ENCODE results near the gene ADAMTS6. TPM values are rescaled to one million over a fixed set of nuclear protein-coding genes. Genes with fewer than 3 reads are reported as not detected.

Gene ADAMTS6
- total and polyA plus RNA-seq, 9 donors = 0.80 to 3.2 (median 1.4) TPM

DNA sequence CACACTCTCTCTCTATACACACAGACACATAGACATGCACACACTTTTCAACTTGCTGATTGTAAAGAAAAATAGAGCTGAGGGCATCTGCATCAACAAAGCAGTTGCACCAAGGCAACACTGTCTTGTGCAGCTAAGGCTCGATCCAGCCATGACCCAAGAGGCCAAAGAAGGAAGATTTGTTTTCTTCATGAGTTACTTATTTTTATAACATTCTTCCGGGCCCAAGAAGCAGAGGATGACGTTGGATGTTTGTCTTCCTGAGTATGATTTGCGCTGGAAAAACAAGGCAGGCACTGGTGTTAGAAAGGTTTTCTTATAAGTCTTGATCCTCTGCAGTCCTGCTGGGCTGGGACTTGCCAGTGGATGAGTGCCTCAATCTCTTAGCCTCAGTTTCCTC lies 344.1 kb downstream of the ADAMTS6 start:
- peak; percentile 16 for DNase-seq
- Histone ChIP-seq H3K27me3 (ENCODE audit: control insufficient read depth, insufficient read depth, low read length) (no peaks in the 10 kb centered on the region), H3K4me1 (ENCODE audit: control insufficient read depth, insufficient read depth, low read length) (peaks cover 5% of the 10 kb centered on the region), H3K9me3 (replicated peaks; ENCODE audit: control insufficient read depth, low read depth, low read length) (no peaks in the 10 kb centered on the region), H3K36me3 (ENCODE audit: control insufficient read depth, insufficient read depth, low read length) (no peaks in the 10 kb centered on the region), H3K27ac (ENCODE audit: low read length) (no peak overlapping the region), H3K4me3 (ENCODE audit: low read length) (no peak overlapping the region)
- 40% methylated on average over 1 of the region's 4 CpGs for WGBS (ENCODE audit: insufficient coverage)

DNA sequence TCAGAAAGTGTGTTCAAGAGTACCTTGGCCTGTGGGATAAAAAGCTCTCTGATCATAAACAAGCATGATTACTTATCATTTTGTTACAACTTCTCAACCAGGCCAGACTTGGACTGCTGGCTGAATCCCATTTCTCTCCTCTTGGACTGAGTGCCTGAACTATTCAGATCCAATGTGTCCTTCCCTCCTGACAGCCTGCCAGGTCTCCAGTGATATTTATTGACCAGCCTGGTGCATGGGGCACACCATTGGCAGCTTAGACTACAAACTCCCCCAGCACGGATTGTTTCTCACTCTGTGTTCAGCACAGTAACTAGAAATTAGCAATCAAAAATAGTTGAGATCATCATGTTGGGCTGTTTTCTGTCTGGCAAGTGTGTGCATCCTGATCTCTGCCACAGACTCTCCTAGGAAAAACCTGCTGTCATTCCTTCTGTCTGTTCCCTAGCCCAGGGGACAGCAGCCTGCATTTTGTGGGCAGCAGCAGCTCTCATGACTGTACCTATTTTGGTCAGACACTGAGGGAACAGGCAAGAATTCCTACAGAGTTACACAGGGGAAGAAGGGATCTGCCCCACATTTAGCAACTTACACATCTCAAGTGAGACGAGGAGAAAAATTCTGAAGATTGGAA lies 348.1 kb downstream of the ADAMTS6 start:
- H3K4me3 ChIP-seq (ENCODE audit: low read length) = no peak overlapping the region
- no peaks in the 10 kb centered on the region for H3K4me1 ChIP-seq (ENCODE audit: control insufficient read depth, insufficient read depth, low read length)
- no peak overlapping the region for H3K27ac ChIP-seq (ENCODE audit: low read length)
- no peaks in the 10 kb centered on the region for H3K9me3 ChIP-seq (replicated peaks; ENCODE audit: control insufficient read depth, low read depth, low read length)
- no peak for DNase-seq
- WGBS (ENCODE audit: insufficient coverage) = no CpG with 5 or more reads among the region's 2 CpGs
- no peaks in the 10 kb centered on the region for H3K36me3 ChIP-seq (ENCODE audit: control insufficient read depth, insufficient read depth, low read length)
- no peaks in the 10 kb centered on the region for H3K27me3 ChIP-seq (ENCODE audit: control insufficient read depth, insufficient read depth, low read length)

DNA sequence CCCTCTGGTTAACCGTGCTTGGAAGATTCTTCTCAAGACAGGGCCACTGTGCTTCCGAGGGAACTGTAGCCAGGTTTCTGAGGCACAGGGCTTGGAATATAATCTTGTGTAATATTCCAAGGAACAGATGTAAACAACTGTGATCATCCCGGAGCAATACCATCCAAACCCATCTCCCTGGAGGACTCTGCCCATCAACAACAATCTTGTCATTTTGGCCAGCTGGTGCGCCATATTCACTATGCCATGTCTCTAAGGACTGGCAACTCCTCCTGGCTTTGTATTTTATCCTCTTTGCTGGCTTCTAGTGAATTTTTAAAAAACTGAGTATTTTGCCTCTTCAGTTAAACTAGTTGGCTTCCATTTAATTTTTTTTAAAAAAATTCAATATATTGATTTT lies 349.3 kb downstream of the ADAMTS6 start:
- DNase-seq = no peak
- Histone ChIP-seq H3K4me3 (ENCODE audit: low read length) (no peak overlapping the region), H3K9me3 (replicated peaks; ENCODE audit: control insufficient read depth, low read depth, low read length) (no peaks in the 10 kb centered on the region), H3K27ac (ENCODE audit: low read length) (no peak overlapping the region), H3K36me3 (ENCODE audit: control insufficient read depth, insufficient read depth, low read length) (no peaks in the 10 kb centered on the region), H3K27me3 (ENCODE audit: control insufficient read depth, insufficient read depth, low read length) (no peaks in the 10 kb centered on the region), H3K4me1 (ENCODE audit: control insufficient read depth, insufficient read depth, low read length) (no peaks in the 10 kb centered on the region)
- 90% methylated on average over 2 of the region's 4 CpGs for WGBS (ENCODE audit: insufficient coverage)

DNA sequence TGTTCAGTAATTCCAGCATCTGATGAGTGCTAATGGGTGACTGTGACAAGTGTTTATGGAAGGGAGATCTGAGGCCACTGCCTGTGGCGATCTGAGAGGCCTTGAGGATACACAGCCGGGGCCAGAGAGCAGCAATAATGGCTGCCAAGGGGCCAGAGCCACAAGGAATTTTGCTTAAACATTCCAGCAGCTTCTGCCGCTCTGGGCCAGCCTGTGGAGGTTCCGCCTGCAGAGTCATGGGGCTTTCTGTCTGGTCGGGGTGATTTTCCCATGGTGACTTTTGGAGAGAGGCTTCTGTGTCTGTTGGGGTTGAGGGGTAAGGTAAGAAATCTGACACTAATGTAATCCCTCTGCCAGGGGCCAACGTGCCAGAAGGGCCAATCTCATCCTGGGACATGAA lies 353.5 kb downstream of the ADAMTS6 start:
- Histone ChIP-seq H3K9me3 (replicated peaks; ENCODE audit: control insufficient read depth, low read depth, low read length) (no peaks in the 10 kb centered on the region), H3K27ac (ENCODE audit: low read length) (no peak overlapping the region), H3K4me1 (ENCODE audit: control insufficient read depth, insufficient read depth, low read length) (peaks cover 5% of the 10 kb centered on the region), H3K36me3 (ENCODE audit: control insufficient read depth, insufficient read depth, low read length) (no peaks in the 10 kb centered on the region), H3K4me3 (ENCODE audit: low read length) (no peak overlapping the region), H3K27me3 (ENCODE audit: control insufficient read depth, insufficient read depth, low read length) (no peaks in the 10 kb centered on the region)
- no peak for DNase-seq
- 55% methylated on average over 2 of the region's 6 CpGs for WGBS (ENCODE audit: insufficient coverage)

DNA sequence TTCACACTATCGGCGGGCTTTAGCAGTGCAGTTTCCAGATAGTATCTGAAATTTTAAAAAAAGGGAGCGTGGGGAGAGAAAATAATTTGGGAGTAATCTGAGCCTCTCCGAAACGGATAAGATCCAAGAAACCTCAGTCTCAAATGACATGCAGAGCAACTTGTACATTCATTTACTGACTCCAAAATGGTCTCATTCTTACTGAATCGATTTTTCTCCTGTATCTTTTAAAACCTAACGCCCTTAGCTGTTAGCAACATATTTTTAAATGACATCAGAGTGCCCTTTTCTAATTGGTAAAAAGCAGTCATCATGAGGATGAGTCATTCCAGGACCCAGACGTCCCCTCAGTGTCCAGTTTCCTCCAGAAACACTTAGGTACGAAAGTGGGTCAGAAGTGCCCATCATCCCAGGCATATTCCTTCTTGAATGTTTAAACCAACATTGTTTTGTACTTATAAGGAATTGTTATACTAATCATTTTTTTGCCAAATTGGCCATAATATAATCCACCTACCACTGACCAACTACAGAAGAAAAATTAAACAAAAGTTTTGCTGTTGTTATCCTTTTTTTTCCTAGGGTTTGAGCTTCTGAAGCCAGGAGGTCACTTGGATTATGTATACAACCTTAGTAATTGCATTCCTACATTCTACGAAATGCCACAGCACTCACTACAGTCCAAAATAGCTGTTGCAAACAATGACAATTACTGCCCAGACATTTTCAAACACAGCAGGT lies 354.4 kb downstream of the ADAMTS6 start:
- Histone ChIP-seq H3K27ac (ENCODE audit: low read length) (no peak overlapping the region), H3K4me3 (ENCODE audit: low read length) (no peak overlapping the region), H3K27me3 (ENCODE audit: control insufficient read depth, insufficient read depth, low read length) (no peaks in the 10 kb centered on the region), H3K4me1 (ENCODE audit: control insufficient read depth, insufficient read depth, low read length) (peaks cover 5% of the 10 kb centered on the region), H3K9me3 (replicated peaks; ENCODE audit: control insufficient read depth, low read depth, low read length) (no peaks in the 10 kb centered on the region), H3K36me3 (ENCODE audit: control insufficient read depth, insufficient read depth, low read length) (no peaks in the 10 kb centered on the region)
- DNase-seq = no peak
- WGBS (ENCODE audit: insufficient coverage) = 40% methylated on average over 2 of the region's 10 CpGs

DNA sequence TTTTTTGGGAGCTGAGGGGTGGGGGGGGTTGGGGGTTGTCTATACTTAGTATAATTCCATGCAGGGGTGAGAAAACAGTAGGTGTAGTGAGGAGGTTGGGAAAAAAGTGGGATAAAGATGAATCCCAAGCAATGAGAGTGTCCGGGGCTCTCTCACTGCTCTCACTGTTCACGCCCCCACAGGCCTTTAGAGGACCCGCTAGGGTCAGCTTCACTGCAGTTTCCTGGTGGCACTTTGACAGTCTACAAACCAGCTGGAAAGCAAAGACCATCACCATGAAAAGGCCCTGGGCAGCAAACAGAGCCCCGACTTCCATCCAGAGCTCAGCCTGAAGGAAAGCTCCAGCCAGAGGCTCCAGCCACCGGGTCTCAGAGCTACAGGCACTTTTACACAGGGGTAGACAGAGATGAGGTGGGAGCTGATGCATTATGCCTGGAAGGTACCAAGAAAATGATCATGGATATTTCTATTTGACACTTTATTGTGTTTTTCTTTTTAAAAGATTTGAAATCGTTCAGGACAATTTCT lies 355.1 kb downstream of the ADAMTS6 start:
- 44% methylated on average over 3 of the region's 6 CpGs for WGBS (ENCODE audit: insufficient coverage)
- no peak for DNase-seq
- Histone ChIP-seq H3K4me1 (ENCODE audit: control insufficient read depth, insufficient read depth, low read length) (peaks cover 5% of the 10 kb centered on the region), H3K9me3 (replicated peaks; ENCODE audit: control insufficient read depth, low read depth, low read length) (no peaks in the 10 kb centered on the region), H3K27me3 (ENCODE audit: control insufficient read depth, insufficient read depth, low read length) (no peaks in the 10 kb centered on the region), H3K36me3 (ENCODE audit: control insufficient read depth, insufficient read depth, low read length) (no peaks in the 10 kb centered on the region), H3K4me3 (ENCODE audit: low read length) (no peak overlapping the region), H3K27ac (ENCODE audit: low read length) (no peak overlapping the region)

DNA sequence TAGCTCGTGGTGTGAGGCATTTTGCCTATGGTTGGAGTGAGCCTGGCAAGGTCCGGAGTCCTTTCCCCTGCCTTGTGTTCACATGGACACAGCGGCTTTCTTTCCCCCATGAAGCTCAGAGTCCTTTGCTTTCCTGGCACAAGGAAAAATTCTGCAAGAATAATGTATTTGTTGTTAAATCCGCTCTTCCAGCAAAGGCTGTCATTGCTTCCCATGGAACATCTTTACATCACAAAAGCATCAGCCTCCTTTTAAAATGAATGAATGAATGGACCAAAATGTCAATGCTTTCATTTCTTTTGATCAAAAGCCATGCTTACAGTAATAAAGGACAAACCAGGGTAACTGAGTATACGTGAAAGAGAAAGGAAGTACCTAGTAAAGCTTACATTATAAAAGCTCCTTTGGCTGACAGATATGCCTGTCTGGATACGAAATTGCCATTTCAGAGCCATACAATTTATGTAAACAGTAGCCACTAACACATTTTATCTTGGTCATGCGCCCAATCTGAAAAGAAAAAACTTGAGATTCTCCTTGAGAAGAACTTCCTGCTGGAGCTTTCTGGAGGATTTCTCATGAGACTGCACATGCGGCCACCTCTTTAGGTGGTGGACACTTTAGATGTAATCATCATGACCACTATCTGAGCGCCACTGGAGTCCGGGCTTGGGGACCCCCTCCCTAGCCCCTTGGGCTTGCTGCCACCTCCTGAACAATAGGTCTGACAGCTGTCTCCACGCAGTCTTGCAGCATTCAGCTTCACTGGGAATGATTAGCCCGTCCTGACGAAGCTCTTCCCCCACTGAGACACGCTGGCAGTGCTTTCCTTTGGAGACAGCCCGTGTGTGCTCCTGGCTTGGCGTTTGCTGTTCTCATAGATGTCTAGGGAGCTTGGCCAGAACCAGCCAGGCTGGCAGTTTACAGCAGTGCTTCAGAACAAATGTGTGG lies 355.9 kb downstream of the ADAMTS6 start:
- H3K4me3 ChIP-seq (ENCODE audit: low read length) = no peak overlapping the region
- H3K27ac ChIP-seq (ENCODE audit: low read length) = no peak overlapping the region
- DNase-seq = peak; percentile 18
- H3K27me3 ChIP-seq (ENCODE audit: control insufficient read depth, insufficient read depth, low read length) = no peaks in the 10 kb centered on the region
- no peaks in the 10 kb centered on the region for H3K36me3 ChIP-seq (ENCODE audit: control insufficient read depth, insufficient read depth, low read length)
- H3K9me3 ChIP-seq (replicated peaks; ENCODE audit: control insufficient read depth, low read depth, low read length) = no peaks in the 10 kb centered on the region
- 43% methylated on average over 8 of the region's 16 CpGs for WGBS (ENCODE audit: insufficient coverage)
- peaks cover 5% of the 10 kb centered on the region for H3K4me1 ChIP-seq (ENCODE audit: control insufficient read depth, insufficient read depth, low read length)

DNA sequence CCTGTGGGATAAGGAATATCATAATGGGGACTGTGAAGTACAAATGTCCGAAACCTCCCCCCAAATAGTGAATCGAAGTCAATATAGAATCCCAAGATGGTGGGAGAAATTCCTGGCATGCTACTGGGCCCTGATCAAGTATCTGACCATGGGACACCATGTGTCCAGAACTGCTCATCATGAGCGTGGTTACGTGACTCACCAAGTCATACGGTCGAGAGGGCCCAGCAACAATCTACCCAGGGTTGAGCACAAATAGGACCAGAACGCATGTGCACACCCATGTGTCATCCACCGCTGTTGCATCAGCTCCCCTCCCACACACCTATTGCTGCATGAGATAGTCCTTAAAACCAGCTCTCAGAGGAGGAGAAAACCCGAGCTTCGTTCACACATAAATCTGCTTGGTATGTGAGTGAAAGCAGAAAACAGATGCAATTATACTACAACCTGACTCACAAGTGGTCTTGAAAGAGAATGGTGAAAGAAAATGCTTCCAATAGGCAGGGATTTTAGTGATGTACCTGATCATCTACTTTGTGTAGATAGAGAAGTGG lies 359.8 kb downstream of the ADAMTS6 start:
- Histone ChIP-seq H3K27me3 (ENCODE audit: control insufficient read depth, insufficient read depth, low read length) (no peaks in the 10 kb centered on the region), H3K4me3 (ENCODE audit: low read length) (no peak overlapping the region), H3K9me3 (replicated peaks; ENCODE audit: control insufficient read depth, low read depth, low read length) (no peaks in the 10 kb centered on the region), H3K4me1 (ENCODE audit: control insufficient read depth, insufficient read depth, low read length) (peaks cover 5% of the 10 kb centered on the region), H3K27ac (ENCODE audit: low read length) (no peak overlapping the region), H3K36me3 (ENCODE audit: control insufficient read depth, insufficient read depth, low read length) (no peaks in the 10 kb centered on the region)
- DNase-seq = no peak
- 97% methylated on average over 4 of the region's 10 CpGs for WGBS (ENCODE audit: insufficient coverage)

DNA sequence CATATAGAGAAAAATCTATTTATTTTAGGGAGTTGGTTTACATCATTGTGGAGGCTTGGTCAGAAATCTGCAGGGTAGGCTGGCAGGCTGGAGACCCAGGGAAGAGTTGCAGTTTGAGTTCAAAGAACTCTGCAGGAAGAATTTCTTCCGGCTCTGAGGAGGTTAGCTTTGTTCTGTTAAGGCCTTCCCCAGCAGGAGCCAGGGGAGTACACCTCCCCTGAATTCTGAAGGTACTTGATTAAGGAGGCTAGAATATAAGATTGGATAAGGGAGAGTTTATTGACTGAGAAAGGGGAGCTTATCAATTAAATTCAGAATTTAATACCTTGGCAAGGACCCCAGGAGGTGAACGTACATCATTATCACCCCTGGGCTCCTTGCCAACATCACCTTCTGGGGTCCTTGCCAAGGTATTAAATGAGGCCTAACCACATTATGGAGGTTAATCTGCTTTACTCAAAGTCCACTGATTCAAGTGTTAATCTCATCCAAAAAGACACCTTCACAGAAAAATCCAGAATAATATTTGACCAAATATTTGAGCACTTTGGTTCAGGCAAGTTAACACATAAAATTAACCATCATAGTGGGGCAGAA lies 361.3 kb downstream of the ADAMTS6 start:
- Histone ChIP-seq H3K4me3 (ENCODE audit: low read length) (no peak overlapping the region), H3K27me3 (ENCODE audit: control insufficient read depth, insufficient read depth, low read length) (no peaks in the 10 kb centered on the region), H3K27ac (ENCODE audit: low read length) (no peak overlapping the region), H3K36me3 (ENCODE audit: control insufficient read depth, insufficient read depth, low read length) (no peaks in the 10 kb centered on the region), H3K9me3 (replicated peaks; ENCODE audit: control insufficient read depth, low read depth, low read length) (no peaks in the 10 kb centered on the region), H3K4me1 (ENCODE audit: control insufficient read depth, insufficient read depth, low read length) (no peaks in the 10 kb centered on the region)
- no peak for DNase-seq
- WGBS (ENCODE audit: insufficient coverage) = no CpG with 5 or more reads among the region's 2 CpGs

Data from muscle of leg (tissue), 11 donors.